DMS79 (cell line): ENCODE results near the gene PIK3AP1.
"Not testable (repeated sequence)": the region's sequence is repeated elsewhere in the genome, so short reads cannot be mapped to it uniquely, and the experiment has no call there.

Experiments used
- DNase-seq: peaks from one replicate; lab custom pipeline; 2025; lab: John Stamatoyannopoulos, UW

The PIK3AP1 gene

DNA sequence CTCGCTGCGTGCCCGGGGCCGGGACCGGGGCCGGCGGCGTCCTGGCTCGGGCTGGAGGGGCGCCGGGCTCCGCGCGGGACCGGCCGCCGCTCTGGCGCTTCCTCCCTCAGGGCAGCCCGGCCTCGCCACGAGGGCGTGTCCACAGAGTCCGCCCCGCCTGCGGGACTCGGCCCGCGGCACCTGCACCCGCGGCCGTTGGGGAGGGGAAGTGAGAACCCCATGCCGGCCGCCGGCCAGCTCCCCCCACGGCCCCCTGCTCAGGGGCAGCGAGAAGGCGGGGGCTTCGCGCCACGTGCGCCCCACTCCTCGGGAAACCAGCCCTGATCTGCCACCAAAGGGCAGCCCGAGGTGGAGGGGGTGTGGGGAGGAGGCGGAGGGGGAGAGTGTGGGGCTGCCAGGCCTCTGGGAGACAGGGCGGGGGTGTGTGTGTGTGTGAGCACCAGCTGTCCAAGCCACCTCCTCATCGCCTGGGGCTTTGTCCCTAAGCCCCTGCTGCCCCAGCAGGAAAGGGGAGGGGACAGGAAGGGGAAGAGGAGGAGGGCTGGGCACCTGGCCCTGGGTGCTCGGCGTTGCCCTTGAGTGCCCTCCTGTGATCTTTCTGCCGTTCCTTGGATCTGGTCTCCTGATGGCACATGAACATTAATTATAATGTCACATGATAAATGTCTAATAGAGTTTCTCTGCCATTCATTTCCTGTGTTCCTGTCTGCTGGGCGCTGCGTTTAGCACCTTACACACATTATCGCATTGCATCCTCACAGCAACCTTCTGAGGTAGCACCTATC lies at the start of gene PIK3AP1:
PIK3AP1 (minus strand) TSS at position 93 of the 785 bp plus-strand sequence. CDS start 120 bp downstream, outside the sequence.
- peak; percentile 20 for DNase-seq

- no peak for DNase-seq
Observed at GRCh38 chr10:96768136-96768535, 47.8 kb upstream of the PIK3AP1 start.

DNA sequence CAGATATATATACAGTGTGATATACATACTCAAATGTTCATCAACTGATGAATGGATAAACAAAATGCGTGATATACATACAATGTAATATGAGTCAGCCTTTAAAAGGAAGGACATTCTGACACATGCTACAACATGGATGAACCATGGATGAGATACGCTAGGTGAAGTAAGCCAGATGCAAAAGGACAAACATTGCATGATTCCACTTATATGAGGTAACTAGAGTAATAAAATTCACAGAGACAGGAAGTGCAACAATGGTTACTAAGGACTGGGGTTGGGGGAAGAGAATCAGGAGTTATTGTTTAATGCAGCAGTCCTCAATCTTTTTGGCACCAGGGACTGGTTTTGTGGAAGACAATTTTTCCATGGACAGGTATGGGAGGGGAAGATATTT lies 47.3 kb upstream of the PIK3AP1 start:
- no peak for DNase-seq

DNA sequence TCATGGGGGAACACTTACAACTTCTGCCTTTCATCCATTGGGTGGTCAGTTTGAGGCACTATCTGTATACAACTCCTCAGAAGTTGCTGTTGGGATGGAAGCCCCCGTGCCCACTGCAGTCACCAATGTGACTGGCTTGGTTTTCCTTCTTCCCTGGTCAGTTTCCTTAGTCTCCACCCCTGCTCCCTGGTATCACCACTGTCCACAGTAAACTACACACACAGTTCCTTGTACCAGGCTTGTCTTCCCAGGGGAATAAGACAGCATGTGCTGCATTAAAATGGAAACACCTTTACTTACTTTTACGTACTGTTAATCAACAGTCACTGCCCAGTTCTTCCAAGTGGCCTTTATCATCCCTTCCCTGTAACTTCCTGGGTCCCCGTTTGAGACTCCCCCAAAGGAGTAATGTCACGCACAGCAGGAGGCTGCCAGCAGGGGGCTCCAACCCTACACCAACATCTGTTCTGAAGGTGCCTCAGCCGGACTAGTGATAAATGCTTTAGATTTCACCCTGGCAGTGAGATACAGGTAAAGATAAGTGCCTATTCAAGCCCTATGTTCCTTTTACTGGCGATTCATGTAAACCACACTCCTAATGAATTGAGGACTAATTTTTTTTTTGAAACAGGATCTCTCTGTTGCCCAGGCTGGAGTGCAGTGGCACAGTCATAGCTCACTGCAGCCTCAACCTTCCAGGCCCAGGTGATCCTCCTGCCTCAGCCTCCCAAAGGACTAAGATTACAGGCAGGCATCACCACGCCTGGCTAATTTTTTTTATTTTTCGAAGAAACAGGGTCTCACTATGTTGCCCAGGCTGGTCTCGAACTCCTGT lies 45.3 kb upstream of the PIK3AP1 start:
- no peak for DNase-seq

DNA sequence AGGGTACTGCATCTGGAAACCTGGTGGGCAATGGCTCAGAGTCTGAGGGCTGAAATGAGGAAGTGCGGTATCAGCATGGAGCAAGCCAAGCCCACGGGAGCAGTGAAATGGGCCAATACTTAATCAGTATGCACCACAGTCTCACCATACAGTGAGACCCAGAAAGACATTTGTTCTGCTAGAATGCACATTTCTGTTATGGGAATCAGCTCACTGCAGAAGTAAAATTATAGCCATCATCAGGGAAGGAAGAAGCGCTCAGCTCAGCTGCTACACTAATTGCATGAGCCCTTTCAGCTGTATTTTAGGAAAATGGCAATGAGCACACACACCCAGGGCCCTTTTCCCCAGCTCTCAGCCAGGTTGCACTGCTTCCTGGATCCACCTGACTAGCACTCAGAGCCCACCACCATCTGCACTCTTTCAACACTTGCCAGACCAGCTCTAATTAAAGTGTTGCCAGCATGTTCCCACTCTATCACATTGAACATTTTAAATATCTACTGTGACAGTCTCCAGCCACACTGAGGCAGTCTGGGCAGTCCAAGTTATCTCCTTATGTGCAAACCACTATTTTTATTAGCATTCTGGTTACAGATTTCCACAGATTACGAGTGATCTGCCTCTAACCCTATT lies 44.2 kb upstream of the PIK3AP1 start:
- DNase-seq = no peak

- DNase-seq = no peak
Observed at GRCh38 chr10:96758423-96758822, 38.1 kb upstream of the PIK3AP1 start.

- DNase-seq = no peak
Observed at GRCh38 chr10:96756111-96756903, 36.0 kb upstream of the PIK3AP1 start.

- DNase-seq = no peak
Observed at GRCh38 chr10:96753956-96754355, 33.6 kb upstream of the PIK3AP1 start.

DNA sequence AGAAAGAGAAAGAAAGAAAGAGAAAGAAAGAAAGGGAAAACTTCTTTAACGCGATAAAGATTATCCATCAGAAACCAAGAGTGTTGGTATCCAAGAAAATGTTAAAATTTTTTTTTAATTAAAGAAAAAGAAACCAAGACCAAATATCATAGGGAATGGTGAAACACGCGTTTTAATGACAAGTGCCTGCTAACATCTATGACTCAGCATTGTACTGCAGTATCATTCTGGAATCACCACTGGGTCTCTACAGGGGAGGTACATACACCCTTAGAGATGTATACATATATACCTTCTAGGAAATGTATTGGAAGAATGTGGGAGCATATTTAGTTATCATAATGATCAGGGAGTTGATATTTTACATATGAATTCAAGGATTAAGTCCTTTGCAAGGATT lies 32.1 kb upstream of the PIK3AP1 start:
- no peak for DNase-seq

GRCh38 chr10:96750316-96750715 lies 30.0 kb upstream of the PIK3AP1 start:
- DNase-seq = not testable (repeated sequence)

DNA sequence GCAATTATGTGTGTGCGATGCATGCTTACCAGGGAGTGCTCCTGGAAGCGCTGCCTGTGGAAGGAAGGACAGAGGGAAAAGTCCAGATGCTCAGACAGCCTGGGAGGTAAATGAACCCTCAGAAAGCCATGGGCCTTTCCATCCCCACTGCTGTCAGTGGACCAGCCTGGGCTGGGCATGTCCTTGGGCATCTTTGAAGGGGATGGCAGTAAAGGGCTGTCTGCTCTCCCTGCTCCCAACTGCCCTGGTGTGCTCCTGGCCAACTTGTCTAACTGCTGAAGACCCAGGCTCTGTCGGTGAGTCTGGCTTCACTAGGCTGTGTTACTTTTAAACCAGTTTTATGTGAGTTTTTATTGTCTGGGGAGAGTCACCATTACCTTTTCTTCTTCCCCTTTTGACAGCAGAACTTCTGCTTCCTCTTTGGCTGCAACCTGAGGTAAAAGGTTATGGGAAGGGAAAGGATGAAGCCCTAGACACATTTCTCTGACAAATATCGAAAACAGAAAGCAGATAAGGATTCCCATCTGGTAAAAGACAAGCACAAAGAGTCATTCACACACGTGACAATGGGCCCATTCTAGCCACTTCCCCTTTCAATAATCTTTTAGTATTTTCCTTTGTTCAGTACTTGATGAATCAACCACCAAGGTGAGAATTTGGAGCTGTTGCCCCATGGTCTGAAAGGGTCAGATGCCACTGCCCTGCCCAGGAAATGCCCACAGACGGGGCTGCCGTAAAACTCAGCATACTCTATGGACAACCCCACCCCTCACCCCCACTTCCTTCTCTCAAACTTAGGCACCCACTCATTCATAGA lies 27.6 kb upstream of the PIK3AP1 start:
- no peak for DNase-seq

- no peak for DNase-seq
Observed at GRCh38 chr10:96746503-96746902, 26.2 kb upstream of the PIK3AP1 start.

DNA sequence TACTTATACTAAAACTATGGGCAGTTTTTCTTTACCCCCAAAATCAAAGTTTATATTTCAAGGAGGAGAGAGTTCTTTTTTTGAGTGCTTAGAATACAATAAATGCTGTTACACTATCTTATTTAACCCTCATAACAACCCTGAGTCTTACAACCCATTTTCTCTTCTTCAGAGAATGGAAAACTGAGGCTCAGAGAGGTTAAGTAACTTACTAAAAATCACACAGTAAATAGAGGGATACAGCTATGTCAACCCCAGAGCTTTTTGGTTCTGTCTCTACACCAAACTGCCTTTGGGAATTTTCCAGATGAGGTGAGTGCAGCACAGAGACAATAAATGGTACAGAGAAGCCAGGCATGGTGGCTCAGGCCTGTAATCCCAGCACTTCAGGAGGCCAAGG lies 25.6 kb upstream of the PIK3AP1 start:
- no peak for DNase-seq

DNA sequence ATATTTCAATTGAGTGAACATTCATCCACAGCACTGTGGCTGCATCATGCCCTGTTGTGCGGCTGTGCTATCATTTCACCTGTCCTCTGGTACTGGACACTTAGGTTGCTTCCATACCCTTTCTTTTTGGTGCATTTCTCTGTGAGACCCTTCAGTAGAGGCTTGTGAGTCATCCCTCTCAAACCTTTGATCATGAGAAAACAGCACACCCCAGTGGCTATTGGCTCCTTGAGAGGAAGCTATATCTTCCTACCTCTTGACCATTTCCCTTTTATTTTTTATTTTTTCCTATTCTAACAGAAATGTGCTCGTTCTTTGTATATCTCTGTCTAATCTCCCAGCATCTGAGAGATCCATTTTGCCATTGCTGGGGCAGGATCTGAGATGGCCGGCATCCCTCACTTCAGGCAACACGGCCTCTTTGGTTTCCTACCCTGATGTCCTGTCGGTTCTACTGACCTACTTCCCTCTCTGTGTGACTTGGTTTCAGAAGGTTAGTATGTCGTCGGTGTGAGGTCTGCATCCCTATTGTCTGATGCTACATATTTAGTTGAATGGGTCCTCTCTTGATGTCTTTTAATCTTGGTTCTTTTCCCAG lies 23.8 kb upstream of the PIK3AP1 start:
- no peak for DNase-seq

GRCh38 chr10:96741557-96741956 lies 21.2 kb upstream of the PIK3AP1 start:
- DNase-seq = not testable (repeated sequence)

GRCh38 chr10:96740579-96741281 lies 20.4 kb upstream of the PIK3AP1 start:
- DNase-seq = no peak

DNA sequence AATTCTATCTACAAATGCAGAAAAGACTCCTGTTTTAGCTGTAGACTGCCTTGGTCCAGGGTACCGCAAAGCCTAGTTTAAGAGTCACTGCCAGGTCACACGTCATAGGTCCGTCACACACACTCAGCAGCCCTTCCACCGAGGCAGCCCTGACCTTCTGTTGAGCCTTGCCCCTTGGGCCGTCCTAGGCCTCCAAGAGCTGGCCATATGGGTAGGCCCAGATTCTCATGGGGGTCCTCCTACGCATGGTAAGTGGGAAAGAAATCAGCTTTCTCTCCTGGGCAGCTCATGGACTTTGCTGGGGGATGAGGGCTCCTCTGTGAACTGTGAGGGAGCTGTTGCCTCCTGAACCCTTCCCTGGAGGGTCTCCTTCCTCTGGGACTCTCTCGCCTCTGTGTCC lies 19.8 kb upstream of the PIK3AP1 start:
- no peak for DNase-seq

- not testable (repeated sequence) for DNase-seq
Observed at GRCh38 chr10:96737307-96737902, 17.1 kb upstream of the PIK3AP1 start.

DNA sequence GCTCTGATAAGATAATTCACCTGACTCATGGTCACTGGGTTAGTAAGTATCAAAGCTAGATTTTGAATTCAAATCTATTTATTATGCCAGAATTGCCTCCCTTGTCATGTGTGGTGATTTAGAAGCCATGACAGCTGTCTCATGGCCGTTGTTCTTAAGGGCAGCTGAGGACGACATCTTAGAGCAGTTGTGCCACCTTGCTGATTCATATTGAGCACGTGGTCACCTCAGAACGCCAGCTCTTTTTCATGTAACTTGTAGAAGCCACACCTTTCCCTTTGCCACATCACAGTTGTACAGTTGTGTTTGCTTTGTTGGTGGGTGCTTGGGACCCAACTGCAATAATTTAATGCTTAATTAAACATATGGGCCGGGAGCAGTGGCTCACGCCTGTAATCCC lies 4.3 kb upstream of the PIK3AP1 start:
- no peak for DNase-seq

DNA sequence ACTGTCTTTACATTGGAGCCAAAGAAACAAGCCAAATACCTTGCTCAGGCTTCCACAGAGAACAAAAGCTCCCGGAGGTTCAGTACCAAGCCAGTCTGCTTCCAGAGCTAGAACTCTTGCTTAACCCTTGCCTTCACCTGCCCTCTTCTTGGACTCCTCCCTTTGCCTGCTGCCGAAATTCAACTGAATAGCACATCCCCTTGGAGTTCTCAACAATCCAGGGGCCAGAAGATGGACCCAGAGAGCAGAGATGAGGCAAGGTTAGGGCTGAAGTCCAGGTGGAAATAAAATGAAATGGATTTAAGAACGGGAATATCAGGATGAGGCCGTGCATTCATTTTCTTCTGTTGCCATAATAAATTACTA lies 876 bp upstream of the PIK3AP1 start:
- DNase-seq = no peak
